Measurements from ENCODE around the gene ANKRD24.
"Not testable (repeated sequence)": the region's sequence is repeated elsewhere in the genome, so short reads cannot be mapped to it uniquely, and the experiment has no call there.

Gene ANKRD24

GRCh38 chr19:4173479-4174212 is 8.8 kb upstream of the ANKRD24 start:
- no peak for DNase-seq (ENCODE audit: low read depth, low spot score)

GRCh38 chr19:4174213-4174894 is 8.1 kb upstream of the ANKRD24 start:
- DNase-seq (ENCODE audit: low read depth, low spot score): no peak

GRCh38 chr19:4174895-4175668 is 7.4 kb upstream of the ANKRD24 start:
- DNase-seq (ENCODE audit: low read depth, low spot score): no peak

- no peak for DNase-seq (ENCODE audit: low read depth, low spot score)
Measured at GRCh38 chr19:4175669-4175931, 6.9 kb upstream of the ANKRD24 start.

- DNase-seq (ENCODE audit: low read depth, low spot score): no peak
Measured at GRCh38 chr19:4177146-4177545, 5.3 kb upstream of the ANKRD24 start.

GRCh38 chr19:4178990-4179389 is 3.5 kb upstream of the ANKRD24 start:
- no peak for DNase-seq (ENCODE audit: low read depth, low spot score)

- no peak for DNase-seq (ENCODE audit: low read depth, low spot score)
Measured at GRCh38 chr19:4181053-4181508, 1.4 kb upstream of the ANKRD24 start.

GRCh38 chr19:4183967-4184717 is 1.7 kb downstream of the ANKRD24 start:
- no peak for DNase-seq (ENCODE audit: low read depth, low spot score)

GRCh38 chr19:4184718-4185352 is 2.3 kb downstream of the ANKRD24 start:
- no peak for DNase-seq (ENCODE audit: low read depth, low spot score)

- DNase-seq (ENCODE audit: low read depth, low spot score): no peak
Measured at GRCh38 chr19:4185413-4186086, 3.1 kb downstream of the ANKRD24 start.

GRCh38 chr19:4186087-4186993 is 3.9 kb downstream of the ANKRD24 start:
- DNase-seq (ENCODE audit: low read depth, low spot score): no peak

- no peak for DNase-seq (ENCODE audit: low read depth, low spot score)
Measured at GRCh38 chr19:4187313-4188122, 5.0 kb downstream of the ANKRD24 start.

GRCh38 chr19:4189641-4190040 is 7.2 kb downstream of the ANKRD24 start:
- DNase-seq (ENCODE audit: low read depth, low spot score): no peak

- DNase-seq (ENCODE audit: low read depth, low spot score): not testable (repeated sequence)
Measured at GRCh38 chr19:4192537-4192936, 10.0 kb downstream of the ANKRD24 start.

GRCh38 chr19:4194353-4194752 is 11.9 kb downstream of the ANKRD24 start:
- no peak for DNase-seq (ENCODE audit: low read depth, low spot score)

- no peak for DNase-seq (ENCODE audit: low read depth, low spot score)
Measured at GRCh38 chr19:4196009-4196408, 13.5 kb downstream of the ANKRD24 start.

- no peak for DNase-seq (ENCODE audit: low read depth, low spot score)
Measured at GRCh38 chr19:4196587-4197148, 14.2 kb downstream of the ANKRD24 start.

- DNase-seq (ENCODE audit: low read depth, low spot score): no peak
Measured at GRCh38 chr19:4197228-4197624, 14.7 kb downstream of the ANKRD24 start.
